GM13977 (cell line): ENCODE results near the gene ARHGEF33.

Experiments used
- DNase-seq: peaks from one replicate; pipeline ENCODE4 v3.0.0; 2012; ENCODE audit warnings: low spot score
- in situ Hi-C: fragments of 300-500 bp; cut with MboI; formaldehyde crosslinking; loops from one replicate; pipeline ENCODE4 v1.12.0; 2022; ENCODE audit warnings: low sequenced_read_pairs, low pct_unique_long_range_greater_than_20kb, mixed read lengths, inconsistent platforms; ENCODE audit not compliant: unreplicated experiment
- TF ChIP-seq, protein P1 (sequence below): IDR thresholded peaks from 2 replicates; pipeline ENCODE4 v1.5.1; 2012; ENCODE audit warnings: mild to moderate bottlenecking, control low read depth; ENCODE audit not compliant: insufficient read depth; ENCODE audit errors: extremely low read depth, missing control alignments

ARHGEF33 gene

DNA sequence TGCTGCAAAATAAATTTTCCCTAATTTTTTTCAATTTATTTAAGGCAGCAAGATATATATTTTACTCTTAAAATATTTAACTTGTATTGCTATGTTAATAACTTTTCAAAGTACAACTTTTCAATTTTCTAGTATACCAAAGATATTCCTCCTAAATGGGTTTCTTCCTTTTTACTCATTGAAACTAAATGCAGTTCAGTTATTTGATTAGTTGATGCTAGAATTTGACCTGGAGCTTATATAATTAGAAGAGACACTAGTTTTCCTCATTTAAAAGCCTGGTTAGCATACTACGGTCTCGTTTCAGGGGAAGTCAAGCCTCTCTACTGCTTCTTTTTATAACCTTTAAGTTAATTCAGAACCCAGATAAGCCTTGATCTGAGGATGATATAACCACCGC, at the start of gene ARHGEF33:
TSS of gene ARHGEF33 (plus strand) at position 301 of the 400 bp plus-strand sequence. CDS start 29,573 bp downstream, outside the sequence.
- in situ Hi-C loops: no loop called here
- TF ChIP-seq, protein P1, sequence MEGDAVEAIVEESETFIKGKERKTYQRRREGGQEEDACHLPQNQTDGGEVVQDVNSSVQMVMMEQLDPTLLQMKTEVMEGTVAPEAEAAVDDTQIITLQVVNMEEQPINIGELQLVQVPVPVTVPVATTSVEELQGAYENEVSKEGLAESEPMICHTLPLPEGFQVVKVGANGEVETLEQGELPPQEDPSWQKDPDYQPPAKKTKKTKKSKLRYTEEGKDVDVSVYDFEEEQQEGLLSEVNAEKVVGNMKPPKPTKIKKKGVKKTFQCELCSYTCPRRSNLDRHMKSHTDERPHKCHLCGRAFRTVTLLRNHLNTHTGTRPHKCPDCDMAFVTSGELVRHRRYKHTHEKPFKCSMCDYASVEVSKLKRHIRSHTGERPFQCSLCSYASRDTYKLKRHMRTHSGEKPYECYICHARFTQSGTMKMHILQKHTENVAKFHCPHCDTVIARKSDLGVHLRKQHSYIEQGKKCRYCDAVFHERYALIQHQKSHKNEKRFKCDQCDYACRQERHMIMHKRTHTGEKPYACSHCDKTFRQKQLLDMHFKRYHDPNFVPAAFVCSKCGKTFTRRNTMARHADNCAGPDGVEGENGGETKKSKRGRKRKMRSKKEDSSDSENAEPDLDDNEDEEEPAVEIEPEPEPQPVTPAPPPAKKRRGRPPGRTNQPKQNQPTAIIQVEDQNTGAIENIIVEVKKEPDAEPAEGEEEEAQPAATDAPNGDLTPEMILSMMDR: no peak

DNA sequence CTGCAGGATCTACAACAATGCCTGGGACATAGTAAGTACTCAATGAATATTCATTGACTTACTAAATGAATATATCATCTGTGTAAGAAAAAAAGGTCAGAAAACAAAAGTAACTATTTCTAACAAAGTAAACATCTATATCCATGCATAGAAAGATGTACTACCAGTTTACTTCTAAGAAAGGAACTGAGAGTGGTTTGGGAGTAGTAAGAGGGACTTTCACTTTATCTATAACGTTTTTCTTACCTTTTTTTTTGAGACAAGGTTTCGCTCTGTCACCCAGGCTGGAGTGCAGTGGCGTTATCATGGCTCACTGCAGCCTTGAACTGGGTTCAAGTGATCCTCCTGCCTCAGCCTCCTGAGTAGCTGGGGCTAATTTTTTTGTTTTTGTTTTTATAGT, 39.6 kb upstream of the ARHGEF33 start:
- TF ChIP-seq, protein P1: no peak
- in situ Hi-C loops: no loop called here
- DNase-seq: peak; percentile 50

More for the DNA sequence above, at the start of gene ARHGEF33:
- DNase-seq: no peak

DNA sequence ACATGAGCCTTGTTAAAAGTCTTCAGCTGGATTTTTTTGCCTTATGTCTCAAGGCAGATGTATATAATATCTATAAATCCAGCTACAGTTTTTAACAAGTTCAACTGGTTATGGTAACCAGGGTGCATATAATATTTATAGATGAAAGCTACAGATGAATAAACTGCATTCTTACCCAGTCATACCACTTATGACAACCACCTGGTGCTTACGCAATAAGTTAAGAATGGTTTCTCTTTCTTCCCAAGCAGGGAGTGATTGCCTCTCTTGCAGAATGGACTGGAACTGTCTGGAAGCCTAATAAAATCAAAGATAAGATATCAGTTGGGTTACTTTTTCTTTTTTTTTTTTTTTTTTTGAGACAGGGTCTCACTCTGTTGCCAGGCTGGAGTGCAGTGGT, 33.5 kb upstream of the ARHGEF33 start:
- no peak for DNase-seq
- TF ChIP-seq, protein P1: no peak
- in situ Hi-C loops: no loop called here

DNA sequence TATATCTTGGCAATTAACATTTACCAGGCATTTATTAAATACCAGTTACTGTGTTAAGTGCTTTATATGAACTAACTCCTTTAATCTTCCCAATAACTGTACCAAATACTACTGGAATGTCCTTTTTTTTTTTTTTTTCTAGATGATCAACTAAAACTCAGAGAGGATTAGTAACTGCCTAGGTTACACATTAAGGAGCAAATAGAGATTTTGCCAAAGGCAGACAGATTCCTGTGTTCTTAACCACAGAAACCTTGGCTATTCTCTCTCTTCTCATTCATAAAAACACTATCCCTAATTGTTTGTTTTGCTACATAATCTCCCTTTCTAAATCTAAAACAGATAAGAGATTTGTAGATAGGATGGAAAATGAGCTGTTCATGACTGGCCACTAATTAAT, 27.2 kb upstream of the ARHGEF33 start:
- DNase-seq: no peak
- in situ Hi-C loops: no loop called here
- TF ChIP-seq, protein P1: no peak

DNA sequence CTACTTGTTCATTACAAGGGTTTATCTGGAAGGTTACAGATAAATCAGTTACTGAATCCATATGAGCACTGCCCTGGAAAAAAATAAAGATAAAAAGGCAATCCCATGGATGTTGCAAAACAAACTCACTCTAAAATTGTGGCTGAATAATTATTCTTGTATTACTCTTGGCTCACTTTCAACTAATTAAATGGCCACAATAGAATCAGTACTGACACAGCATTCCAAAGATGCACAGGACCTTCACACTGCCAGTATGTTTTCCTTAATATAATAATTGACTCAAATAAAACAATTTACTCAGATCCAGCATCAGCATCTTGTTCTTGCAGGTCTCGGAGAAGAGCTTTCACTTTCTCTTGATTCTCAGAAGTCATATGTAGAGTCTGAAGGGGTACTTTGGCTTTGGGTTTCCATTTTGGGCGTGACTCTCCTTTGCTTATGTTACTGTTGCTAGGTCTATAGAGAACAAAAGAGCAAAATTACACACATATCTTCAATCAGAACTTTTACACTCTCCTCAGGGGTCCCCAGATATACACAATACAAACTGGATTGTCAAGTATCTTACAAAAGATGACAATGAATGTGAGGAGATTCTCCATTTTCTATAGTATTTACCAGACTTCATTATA, 26.5 kb upstream of the ARHGEF33 start:
- peak; percentile 34 for DNase-seq
- in situ Hi-C loops: no loop called here
- TF ChIP-seq, protein P1: no peak

DNA sequence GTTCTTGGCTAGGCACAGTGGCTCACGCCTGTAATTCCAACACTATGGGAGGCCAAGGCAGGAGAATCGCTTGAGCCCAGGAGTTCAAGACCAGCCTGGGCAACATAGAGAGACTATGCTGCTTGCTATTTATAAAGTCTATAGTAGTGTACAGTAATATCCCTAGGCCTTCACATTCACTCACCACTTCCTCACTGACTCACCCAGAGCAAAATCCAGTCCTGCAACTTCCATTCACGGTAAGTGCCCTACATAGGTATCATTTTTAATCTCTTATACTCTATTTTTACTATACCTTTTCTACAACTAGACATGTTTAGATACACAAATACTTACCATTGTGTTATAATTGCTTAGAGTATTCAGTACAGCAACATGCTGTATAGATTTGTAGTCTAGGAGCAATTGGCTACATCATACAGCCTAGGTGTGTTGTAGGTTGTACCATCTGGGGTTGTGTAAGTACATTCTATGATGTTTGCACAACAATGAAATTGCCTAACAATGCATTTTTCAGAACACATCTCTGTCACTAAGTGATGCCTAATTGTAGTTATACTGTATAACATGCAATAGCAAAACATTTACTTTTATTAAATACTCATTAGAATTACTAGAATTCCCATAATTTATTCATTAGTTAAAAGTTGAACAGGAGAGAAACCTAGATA, 22.8 kb upstream of the ARHGEF33 start:
- TF ChIP-seq, protein P1: no peak
- in situ Hi-C loops: no loop called here
- DNase-seq: no peak
